B cell (primary cell): Measurements from ENCODE around the gene TRIM40. TPM values are rescaled to one million over a fixed set of nuclear protein-coding genes. Genes with fewer than 3 reads are reported as not detected.

Experiments
- polyA plus RNA-seq: library from polyadenylated mRNA; depleted of rRNA; stranded (reverse); fragments of >200 nt; gene quantifications from 2 replicates; pipeline ENCODE4 v1.2.3, GENCODE V29; 2012
- small RNA-seq: library from RNA; depleted of rRNA; stranded (forward); fragments of <200 nt; gene quantifications from one replicate; pipeline ENCODE3, GENCODE V24; 2012; ENCODE audit warnings: low replicate concordance, low read depth; ENCODE audit not compliant: insufficient read length
- total RNA-seq, 2 donors: library from RNA; stranded (reverse); fragments of 120-200 nt in 1 of 2; gene quantifications; 1 replicate in 1 of 2; 2 replicates in 1 of 2; pipeline versions ENCODE4 v1.2.3 to v1.2.4, GENCODE V29; 2013 to 2022

The TRIM40 gene
- total and polyA plus RNA-seq, 2 donors (not counting 1 experiment from before 2014, with no cell fraction given), result not detected

Small RNAs within 50 kb of the gene (small RNA-seq; reads per million reads assigned to genes)
- gene RF00554, result not detected

Other genes with a start within 250 kb of the TRIM40 start
- gene HLA-A, start 193.6 kb upstream of the TRIM40 start, total RNA-seq, result 1,591 and 1,607 TPM in 2 replicates
- 1,420 and 2,454 TPM in 2 replicates for gene HLA-A, start 193.6 kb upstream of the TRIM40 start, polyA plus RNA-seq
- 38.8 and 39.7 TPM in 2 replicates for gene POLR1H, start 74.9 kb upstream of the TRIM40 start, total RNA-seq
- 67.9 and 71.0 TPM in 2 replicates for gene POLR1H, start 74.9 kb upstream of the TRIM40 start, polyA plus RNA-seq
- 44.8 and 49.5 TPM in 2 replicates for gene PPP1R11, start 68.9 kb upstream of the TRIM40 start, total RNA-seq
- gene PPP1R11, start 68.9 kb upstream of the TRIM40 start, polyA plus RNA-seq, result 47.8 and 48.7 TPM in 2 replicates
- gene RNF39, start 60.4 kb upstream of the TRIM40 start, total RNA-seq, result not detected in 2 replicates
- not detected in 2 replicates for gene RNF39, start 60.4 kb upstream of the TRIM40 start, polyA plus RNA-seq
- gene TRIM31, start 23.1 kb upstream of the TRIM40 start, total RNA-seq, result not detected in 2 replicates
- gene TRIM31, start 23.1 kb upstream of the TRIM40 start, polyA plus RNA-seq, result not detected in 2 replicates
- gene TRIM10, start 25.1 kb downstream of the TRIM40 start, total RNA-seq, result not detected in 2 replicates
- not detected in 2 replicates for gene TRIM10, start 25.1 kb downstream of the TRIM40 start, polyA plus RNA-seq
- not detected in 2 replicates for gene TRIM15, start 27.4 kb downstream of the TRIM40 start, total RNA-seq
- not detected in 2 replicates for gene TRIM15, start 27.4 kb downstream of the TRIM40 start, polyA plus RNA-seq
- gene TRIM26, start 77.3 kb downstream of the TRIM40 start, total RNA-seq, result 65.3 and 73.2 TPM in 2 replicates
- 49.5 and 60.3 TPM in 2 replicates for gene TRIM26, start 77.3 kb downstream of the TRIM40 start, polyA plus RNA-seq
- 28.2 and 31.4 TPM in 2 replicates for gene TRIM39, start 190.8 kb downstream of the TRIM40 start, total RNA-seq
- 18.1 and 43.6 TPM in 2 replicates for gene TRIM39, start 190.8 kb downstream of the TRIM40 start, polyA plus RNA-seq
- 48.1 and 50.6 TPM in 2 replicates for gene RPP21, start 209.0 kb downstream of the TRIM40 start, total RNA-seq
- 104 and 114 TPM in 2 replicates for gene RPP21, start 209.0 kb downstream of the TRIM40 start, polyA plus RNA-seq